Endothelial cell (in vitro differentiated cells): ENCODE data around the gene SUB1. TPM values are rescaled to one million over a fixed set of nuclear protein-coding genes. Genes with fewer than 3 reads are reported as not detected.
"Not testable (repeated sequence)": the region's sequence is repeated elsewhere in the genome, so short reads cannot be mapped to it uniquely, and the experiment has no call there.

Source experiments
- DNase-seq: peaks from one replicate; pipeline ENCODE4 v3.0.0; 2021; ENCODE audit warnings: low spot score
- H3K27ac Mint-ChIP-seq: one replicate; pipeline ENCODE4 v1.8.0; 2021; ENCODE audit warnings: mixed read lengths, inconsistent platforms; ENCODE audit not compliant: unreplicated experiment
- H3K27me3 Mint-ChIP-seq: one replicate; pipeline ENCODE4 v1.8.0; 2021; ENCODE audit warnings: mild to moderate bottlenecking, moderate library complexity, mixed read lengths, inconsistent platforms; ENCODE audit not compliant: unreplicated experiment
- H3K36me3 Mint-ChIP-seq: one replicate; pipeline ENCODE4 v1.8.0; 2021; ENCODE audit warnings: mild to moderate bottlenecking, low read depth, mixed read lengths, inconsistent platforms; ENCODE audit not compliant: unreplicated experiment
- H3K4me1 Mint-ChIP-seq: one replicate; pipeline ENCODE4 v1.8.0; 2021; ENCODE audit warnings: mild to moderate bottlenecking, mixed read lengths, inconsistent platforms; ENCODE audit not compliant: unreplicated experiment
- H3K4me3 Mint-ChIP-seq: one replicate; pipeline ENCODE4 v1.8.0; 2021; ENCODE audit warnings: mild to moderate bottlenecking, mixed read lengths, inconsistent platforms; ENCODE audit not compliant: unreplicated experiment
- H3K9me3 Mint-ChIP-seq: one replicate; pipeline ENCODE4 v1.8.0; 2021; ENCODE audit warnings: mixed read lengths, inconsistent platforms; ENCODE audit not compliant: unreplicated experiment
- CTCF ChIP-seq: fragments of 200-600 bp; sonication (generic); IDR thresholded peaks from one replicate; pipeline ENCODE4 v1.5.0; 2021; ENCODE audit warnings: antibody characterized with exemption; ENCODE audit not compliant: unreplicated experiment
- total RNA-seq: library from RNA; stranded (reverse); fragmentation: NEBNext Ultra II Directional; extraction: Animal tissue kit (Norgen Biotek cat#: 25700); gene quantifications from one replicate; pipeline ENCODE4 v1.2.1, GENCODE V29; 2021; ENCODE audit not compliant: unreplicated experiment

SUB1 gene
- total RNA-seq, 1 donor from 2014 or later, result 294 TPM

GRCh38 chr5:32566319-32567111 lies 18.8 kb upstream of the SUB1 start:
- DNase-seq, result no peak
- peaks cover 3% of the 10 kb centered on the region for H3K27me3 Mint-ChIP-seq
- no peak for TF ChIP-seq CTCF
- H3K9me3 Mint-ChIP-seq, result no peaks in the 10 kb centered on the region
- no peak overlapping the region for H3K27ac Mint-ChIP-seq
- H3K4me1 Mint-ChIP-seq, result peaks cover 10% of the 10 kb centered on the region
- H3K4me3 Mint-ChIP-seq, result no peak overlapping the region
- H3K36me3 Mint-ChIP-seq, result no peaks in the 10 kb centered on the region

GRCh38 chr5:32571128-32571527 lies 14.2 kb upstream of the SUB1 start:
- no peaks in the 10 kb centered on the region for H3K4me1 Mint-ChIP-seq
- no peaks in the 10 kb centered on the region for H3K9me3 Mint-ChIP-seq
- H3K27ac Mint-ChIP-seq, result no peak overlapping the region
- no peak overlapping the region for H3K4me3 Mint-ChIP-seq
- H3K27me3 Mint-ChIP-seq, result no peaks in the 10 kb centered on the region
- no peak for DNase-seq
- H3K36me3 Mint-ChIP-seq, result no peaks in the 10 kb centered on the region
- no peak for TF ChIP-seq CTCF

GRCh38 chr5:32572778-32573480 lies 12.4 kb upstream of the SUB1 start:
- no peak overlapping the region for H3K27ac Mint-ChIP-seq
- no peak for TF ChIP-seq CTCF
- H3K9me3 Mint-ChIP-seq, result no peaks in the 10 kb centered on the region
- H3K27me3 Mint-ChIP-seq, result no peaks in the 10 kb centered on the region
- no peak for DNase-seq
- no peak overlapping the region for H3K4me3 Mint-ChIP-seq
- no peaks in the 10 kb centered on the region for H3K36me3 Mint-ChIP-seq
- no peaks in the 10 kb centered on the region for H3K4me1 Mint-ChIP-seq

- not testable (repeated sequence) for H3K9me3 Mint-ChIP-seq, H3K27ac Mint-ChIP-seq, H3K4me1 Mint-ChIP-seq, H3K36me3 Mint-ChIP-seq, H3K27me3 Mint-ChIP-seq, H3K4me3 Mint-ChIP-seq, DNase-seq
These were observed 11.9 kb upstream of the SUB1 start for GRCh38 chr5:32573481-32573854.

- H3K4me3 Mint-ChIP-seq, result no peak overlapping the region
- no peak overlapping the region for H3K27ac Mint-ChIP-seq
- H3K27me3 Mint-ChIP-seq, result no peaks in the 10 kb centered on the region
- no peaks in the 10 kb centered on the region for H3K36me3 Mint-ChIP-seq
- no peaks in the 10 kb centered on the region for H3K4me1 Mint-ChIP-seq
- no peaks in the 10 kb centered on the region for H3K9me3 Mint-ChIP-seq
- DNase-seq, result no peak
- no peak for TF ChIP-seq CTCF
These were observed 10.7 kb upstream of the SUB1 start for GRCh38 chr5:32574540-32575175.
